ENCODE data around the gene ENAH. TPM values are rescaled to one million over a fixed set of nuclear protein-coding genes. Genes with fewer than 3 reads are reported as not detected.

ENAH gene
- total RNA-seq, 1 experiment from 2014 or later = 100 TPM

- peaks cover 40 to 58% of the 10 kb centered on the region in 2 experiments for H3K4me1 ChIP-seq (ENCODE audit: control insufficient read depth in 1 of 2, insufficient read depth in 2 of 2, low read length in 2 of 2)
- POLR2A ChIA-PET = interaction anchor here (0.9 to 2.0 kb wide), 6 partner anchors 9 to 407 kb away, joined by 3 to 9 read pairs (median 6); partner anchors contain the start of genes H3-3A and SRP9
- H3K9me3 ChIP-seq (ENCODE audit: control insufficient read depth in 1 of 2, insufficient read depth in 1 of 2, low read depth in 1 of 2, low read length in 2 of 2) = no peaks in the 10 kb centered on the region
- no peak overlapping the region for H3K9ac ChIP-seq (ENCODE audit: low read length)
- H3K27me3 ChIP-seq (ENCODE audit: insufficient read depth, low read length) = no peaks in the 10 kb centered on the region
- TF ChIP-seq POLR2AphosphoS5 (IDR thresholded peaks at IDR 0.05; ENCODE audit: low read depth, low read length) = peak; percentile 31; the same call in 1 of the 2 replicates
- TF ChIP-seq EGR1 (IDR thresholded peaks at IDR 0.05; ENCODE audit: low read depth) = 0 out of 2 replicates have a peak, but pooled peaks have one; percentile 35
- TF ChIP-seq CEBPB (IDR thresholded peaks at IDR 0.05; ENCODE audit: low read depth) = no peak
- no peak for TF ChIP-seq SIN3A (IDR thresholded peaks at IDR 0.05; ENCODE audit: low read depth)
- TF ChIP-seq EZH2phosphoT487 (IDR thresholded peaks at IDR 0.05; ENCODE audit: borderline replicate concordance) = no peak
- peak; percentile 71 for TF ChIP-seq RAD21 (IDR thresholded peaks at IDR 0.05; ENCODE audit: low read depth)
- TF ChIP-seq CBX3 (IDR thresholded peaks at IDR 0.05; ENCODE audit: low read depth) = no peak; the same call in 1 of the 2 replicates
- TF ChIP-seq CTCF (IDR thresholded peaks at IDR 0.05 in 2 of 3, conservative IDR thresholded peaks at IDR 0.05 in 1 of 3; ENCODE audit: borderline replicate concordance in 1 of 3, insufficient read depth in 1 of 3, low read depth in 2 of 3, low read length in 2 of 3) = peak in 2 of 3 experiments; percentile 17 to 65; a peak in 3 of 6 replicates
- peak; percentile 73 for TF ChIP-seq JUND (IDR thresholded peaks at IDR 0.05)
- TF ChIP-seq REST (IDR thresholded peaks at IDR 0.05; ENCODE audit: low read depth) = no peak
- peak; percentile 71 for TF ChIP-seq SP1 (IDR thresholded peaks at IDR 0.05; ENCODE audit: low read depth)
- peak; percentile 69; the same call in 1 of the 2 replicates for TF ChIP-seq SRF (IDR thresholded peaks at IDR 0.05; ENCODE audit: low read depth)
- peak; percentile 19 for TF ChIP-seq YY1 (IDR thresholded peaks at IDR 0.05; ENCODE audit: extremely low read depth, insufficient replicate concordance, low read depth, low read length)
- no peak for TF ChIP-seq POLR2A (IDR thresholded peaks at IDR 0.05; ENCODE audit: borderline replicate concordance, extremely low read depth, insufficient read depth, insufficient read length)
- peak; percentile 83 for TF ChIP-seq FOSL1 (IDR thresholded peaks at IDR 0.05; ENCODE audit: low read depth)
- CTCF ChIA-PET = interaction anchor here (0.8 to 1.5 kb wide), 7 partner anchors 9 to 181 kb away, joined by 3 to 8 read pairs (median 3); no protein-coding TSS in a partner anchor
- no peaks in the 10 kb centered on the region for H3K9me2 ChIP-seq (ENCODE audit: insufficient read depth)
- no peaks in the 10 kb centered on the region for H3K36me3 ChIP-seq (ENCODE audit: control insufficient read depth in 1 of 2, insufficient read depth in 2 of 2, low read length in 2 of 2)
- peak overlapping the region; percentile 32 for H2AFZ ChIP-seq (ENCODE audit: low read depth, low read length, poor library complexity, severe bottlenecking)
- intact Hi-C loops (cut with micrococcal nuclease) = loop anchor here (5.0 to 10.0 kb wide), 3 partner anchors 101 to 178 kb away; no protein-coding TSS in a partner anchor
- peak overlapping the region; percentile 64 for H3K4me2 ChIP-seq (ENCODE audit: low read length)
- peak overlapping the region in 1 of 2 experiments; percentile 1; a peak in 2 of 4 replicates for H3K4me3 ChIP-seq (replicated peaks in 1 of 2; ENCODE audit: low read depth in 1 of 2, low read length in 2 of 2)
- no peaks in the 10 kb centered on the region for H4K20me1 ChIP-seq (ENCODE audit: insufficient read depth)
- H3K27ac ChIP-seq (ENCODE audit: low read depth, low read length) = peak overlapping the region; percentile 66; the same call in 1 of the 2 replicates
- no TSS peak for BruUV-seq (replicated peaks)
- peaks cover 18% of the 10 kb centered on the region for H3K79me2 ChIP-seq (ENCODE audit: insufficient read depth, low read length)
- RAD21 ChIA-PET (ENCODE audit: low non-redundant PET in 1 of 2, low total read pairs in 2 of 2, uncharacterized antibody in 2 of 2, unreplicated experiment in 2 of 2) = interaction anchor here (0.8 kb wide), 2 partner anchors 173 to 174 kb away, joined by 3 read pairs; no protein-coding TSS in a partner anchor
- DNase-seq (ENCODE audit: low read depth, low spot score) = peak; percentile 88
- ATAC-seq = peak; percentile 43
Observed at GRCh38 chr1:225655509-225656258, 2.8 kb upstream of the ENAH start.
